K562 (cell line): ENCODE measurements around the gene SHROOM3. TPM values are rescaled to one million over a fixed set of nuclear protein-coding genes. Genes with fewer than 3 reads are reported as not detected.

Experiments used
- AFF4 ChIP-seq: sonication (generic); formaldehyde crosslinking; IDR thresholded peaks from 2 replicates; pipeline ENCODE4 v1.8.0; 2023; ENCODE audit warnings: mild to moderate bottlenecking, missing genetic modification reagents
- ATF1 ChIP-seq, 2 experiments: fragments of 450-650 bp in 1 of 2; IDR thresholded peaks; 2 replicates each; pipeline ENCODE4 v1.6.1; 2016; ENCODE audit warnings: missing compliant biosample characterization in 1 of 2, missing genetic modification characterization in 1 of 2
- CEBPB ChIP-seq: fragments of 450-650 bp; IDR thresholded peaks from 2 replicates; pipeline ENCODE4 v1.6.1; 2016; ENCODE audit warnings: missing genetic modification characterization, missing compliant biosample characterization
- CXXC5 ChIP-seq: fragments of 250-450 bp; sonication (Bioruptor Pico); IDR thresholded peaks from 2 replicates; pipeline ENCODE4 v1.8.0; 2022; ENCODE audit warnings: inconsistent platforms, mild to moderate bottlenecking, moderate library complexity
- DMBX1 ChIP-seq: fragments of 250-450 bp; sonication (Bioruptor Pico); IDR thresholded peaks from 2 replicates; pipeline ENCODE4 v1.8.0; 2022; ENCODE audit warnings: inconsistent platforms, mild to moderate bottlenecking, moderate library complexity, borderline replicate concordance
- E2F8 ChIP-seq: fragments of 450-650 bp; IDR thresholded peaks from 2 replicates; pipeline ENCODE4 v1.7.1; 2018; ENCODE audit warnings: mild to moderate bottlenecking, low read depth; ENCODE audit not compliant: partially characterized antibody
- GMEB1 ChIP-seq: fragments of 250-450 bp; sonication (Bioruptor Pico); IDR thresholded peaks from 2 replicates; pipeline ENCODE4 v1.4.0; 2020; ENCODE audit warnings: mild to moderate bottlenecking
- MECOM ChIP-seq: fragments of 250-450 bp; sonication (Bioruptor Pico); IDR thresholded peaks from 2 replicates; pipeline ENCODE4 v1.8.0; 2022; ENCODE audit warnings: inconsistent platforms
- NFE2L1 ChIP-seq: fragments of 450-650 bp; IDR thresholded peaks from 2 replicates; pipeline ENCODE4 v1.6.1; 2016; ENCODE audit warnings: missing genetic modification characterization, low read depth, mild to moderate bottlenecking, missing compliant biosample characterization, moderate library complexity, borderline replicate concordance
- NR0B1 ChIP-seq: fragments of 450-650 bp; IDR thresholded peaks from one replicate; pipeline ENCODE4 v1.6.1; 2018; ENCODE audit warnings: mild to moderate bottlenecking, moderate library complexity; ENCODE audit not compliant: partially characterized antibody
- SMAD3 ChIP-seq: fragments of 450-650 bp; formaldehyde crosslinking; conservative IDR thresholded peaks from 2 replicates; pipeline ENCODE4 v1.4.0; 2020; ENCODE audit warnings: mild to moderate bottlenecking
- THAP12 ChIP-seq: fragments of 250-450 bp; sonication (Bioruptor Pico); IDR thresholded peaks from 2 replicates; pipeline ENCODE4 v1.9.0; 2021; ENCODE audit warnings: mild to moderate bottlenecking, inconsistent platforms
- THRAP3 ChIP-seq: fragments of 450-650 bp; IDR thresholded peaks from 2 replicates; pipeline ENCODE4 v1.6.1; 2016; ENCODE audit warnings: mild to moderate bottlenecking, inconsistent platforms, borderline replicate concordance
- ZNF175 ChIP-seq: fragments of 200-800 bp; sonication (Bioruptor generic); IDR thresholded peaks from 2 replicates; pipeline ENCODE4 v1.6.1; 2016; ENCODE audit warnings: low read depth, mild to moderate bottlenecking, missing genetic modification characterization, missing compliant biosample characterization
- polyA plus RNA-seq, 8 experiments: library from polyadenylated mRNA; depleted of rRNA in 4 of 8; stranded (reverse) in 5 of 8; unstranded in 3 of 8; fragments of >200 nt; fragmentation: Nextera tagmentation in 2 of 8; fragmentation: Illumina TruSeq in 1 of 8; extraction: Ambion mirVana in 2 of 8; extraction: Trizol in 1 of 8; gene quantifications; 2 replicates each; pipeline versions ENCODE4 v1.2.1 to v1.2.3, GENCODE V29; 2011 to 2014; ENCODE audit warnings: inconsistent platforms in 1 of 8, missing spikeins in 1 of 8
- total RNA-seq, 7 experiments: library from RNA; depleted of rRNA in 6 of 7; stranded (reverse); fragments of >200 nt in 6 of 7; fragmentation: Illumina TruSeq in 2 of 7; extraction: Trizol in 2 of 7; gene quantifications; 2 replicates each; pipeline versions ENCODE4 v1.2.1 to v1.2.3, GENCODE V29; 2011 to 2021; ENCODE audit warnings: low replicate concordance in 1 of 7

SHROOM3 gene
- total and polyA plus RNA-seq, 9 of the 15 experiments (the other 6 are each of a cell fraction or from before 2014, with no cell fraction given) = 0.01 to 0.07 TPM; not detected in 7

- TF ChIP-seq THAP12 (CRISPR knock-in tag) = no peak
- no peak for TF ChIP-seq E2F8
- TF ChIP-seq NR0B1 = no peak
- TF ChIP-seq MECOM (CRISPR knock-in tag) = 0 out of 2 replicates have a peak, but pooled peaks have one; percentile 46
- peak; percentile 50; the same call in 1 of the 2 replicates for TF ChIP-seq CEBPB
- TF ChIP-seq THRAP3 = no peak
- peak; percentile 71; the same call in 1 of the 2 replicates for TF ChIP-seq DMBX1 (CRISPR knock-in tag)
- TF ChIP-seq CXXC5 (CRISPR knock-in tag) = peak; percentile 37; the same call in 1 of the 2 replicates
- TF ChIP-seq AFF4 = no peak
- 0 out of 2 replicates have a peak, but pooled peaks have one; percentile 15 for TF ChIP-seq GMEB1 (CRISPR knock-in tag)
- no peak for TF ChIP-seq ATF1 (CRISPR knock-in tag; IDR thresholded peaks at IDR 0.05)
- TF ChIP-seq ATF1 (tag; IDR thresholded peaks at IDR 0.05) = no peak
- no peak for TF ChIP-seq SMAD3
- peak; percentile 74 for TF ChIP-seq ZNF175 (CRISPR knock-in tag)
- TF ChIP-seq NFE2L1 (tag) = no peak
Observed at GRCh38 chr4:76779740-76780459, 344.9 kb downstream of the SHROOM3 start (continued).
